ENCODE data around the gene RANGRF.

DNA sequence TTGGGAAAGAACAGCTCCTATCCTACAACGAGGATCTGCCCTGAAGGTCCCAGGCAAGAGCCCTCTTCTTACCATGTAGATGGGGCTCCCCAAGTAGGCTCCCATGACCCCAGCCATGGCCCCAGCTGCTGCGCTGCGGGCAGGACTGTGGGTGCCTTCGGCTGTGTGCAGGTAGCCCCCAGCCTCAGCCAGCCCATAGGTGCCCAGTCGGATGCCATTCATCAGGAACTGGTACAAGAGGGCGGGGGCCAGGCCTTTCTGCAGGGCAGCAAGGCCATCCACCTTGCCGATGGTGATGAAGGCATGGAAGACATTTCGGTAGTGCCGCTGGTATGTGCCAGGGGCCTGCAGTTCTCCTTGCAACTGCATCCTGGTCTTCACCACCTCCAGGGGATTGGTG lies 5.9 kb downstream of the RANGRF start:
- TF ChIP-seq SP1 (IDR thresholded peaks at IDR 0.05) (no peak), BHLHE40 (IDR thresholded peaks at IDR 0.05; ENCODE audit: borderline replicate concordance) (no peak), FOXK2 (IDR thresholded peaks at IDR 0.05) (no peak), L3MBTL2 (conservative IDR thresholded peaks at IDR 0.05) (no peak)
